Stomach (tissue), 4 donors: ENCODE measurements around the gene PHRF1.

Source experiments
- POLR2A ChIP-seq, 4 donors: fragments of 450-650 bp; IDR thresholded peaks; one replicate each; pipeline ENCODE4 v1.6.1; 2016; ENCODE audit warnings: antibody characterized with exemption in 4 of 4, control low read depth in 2 of 4, mild to moderate bottlenecking in 1 of 4, moderate library complexity in 1 of 4
- POLR2AphosphoS5 ChIP-seq, 3 donors: sonication (generic); formaldehyde crosslinking; IDR thresholded peaks; one replicate each; pipeline ENCODE4 v1.6.1; 2016; ENCODE audit warnings: antibody characterized with exemption in 3 of 3
- TF ChIP-seq, protein P1 (sequence below), 7 experiments: fragments of 450-650 bp in 4 of 7; fragments of 200-600 bp in 3 of 7; sonication (generic) in 3 of 7; IDR thresholded peaks; one replicate each; pipeline ENCODE4 v1.5.1; 2016 to 2019; ENCODE audit warnings: antibody characterized with exemption in 7 of 7, control low read depth in 2 of 7, mild to moderate bottlenecking in 1 of 7

DNA sequence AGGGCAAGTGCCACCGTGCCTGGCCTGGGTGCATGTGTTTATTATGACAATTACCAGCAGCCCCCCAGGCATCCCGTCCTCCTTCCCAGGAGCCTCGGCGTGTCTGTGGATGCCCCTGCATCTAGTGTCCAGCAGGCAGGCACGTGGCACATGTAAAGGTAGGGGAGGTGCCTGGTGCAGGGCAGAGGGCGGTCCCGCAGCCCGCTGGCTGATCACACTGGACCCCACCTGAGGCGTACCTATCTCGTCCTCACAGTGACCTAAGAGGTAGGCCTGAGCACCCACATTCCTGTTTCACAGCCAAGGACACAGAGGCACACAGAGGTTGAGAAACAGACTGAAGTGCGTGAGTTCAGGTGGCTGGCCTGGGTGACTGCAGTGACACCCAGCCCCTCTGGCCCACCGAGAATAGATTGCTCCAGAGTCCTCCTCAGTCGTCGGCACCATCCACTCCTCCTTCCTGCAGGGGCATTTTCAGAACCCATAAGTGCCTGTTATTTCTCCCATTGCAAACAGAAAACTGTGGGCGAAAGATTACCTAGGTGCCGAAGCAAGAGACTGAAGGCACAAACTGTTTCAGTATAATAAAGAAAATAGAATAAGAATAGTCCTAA lies 3.0 kb upstream of the PHRF1 start:
- no peak for TF ChIP-seq POLR2AphosphoS5 (IDR thresholded peaks at IDR 0.05)
- TF ChIP-seq, protein P1, sequence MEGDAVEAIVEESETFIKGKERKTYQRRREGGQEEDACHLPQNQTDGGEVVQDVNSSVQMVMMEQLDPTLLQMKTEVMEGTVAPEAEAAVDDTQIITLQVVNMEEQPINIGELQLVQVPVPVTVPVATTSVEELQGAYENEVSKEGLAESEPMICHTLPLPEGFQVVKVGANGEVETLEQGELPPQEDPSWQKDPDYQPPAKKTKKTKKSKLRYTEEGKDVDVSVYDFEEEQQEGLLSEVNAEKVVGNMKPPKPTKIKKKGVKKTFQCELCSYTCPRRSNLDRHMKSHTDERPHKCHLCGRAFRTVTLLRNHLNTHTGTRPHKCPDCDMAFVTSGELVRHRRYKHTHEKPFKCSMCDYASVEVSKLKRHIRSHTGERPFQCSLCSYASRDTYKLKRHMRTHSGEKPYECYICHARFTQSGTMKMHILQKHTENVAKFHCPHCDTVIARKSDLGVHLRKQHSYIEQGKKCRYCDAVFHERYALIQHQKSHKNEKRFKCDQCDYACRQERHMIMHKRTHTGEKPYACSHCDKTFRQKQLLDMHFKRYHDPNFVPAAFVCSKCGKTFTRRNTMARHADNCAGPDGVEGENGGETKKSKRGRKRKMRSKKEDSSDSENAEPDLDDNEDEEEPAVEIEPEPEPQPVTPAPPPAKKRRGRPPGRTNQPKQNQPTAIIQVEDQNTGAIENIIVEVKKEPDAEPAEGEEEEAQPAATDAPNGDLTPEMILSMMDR (IDR thresholded peaks at IDR 0.05) = no peak
- no peak for TF ChIP-seq POLR2A (IDR thresholded peaks at IDR 0.05)
